ENCODE data around the gene DPP6. TPM values are rescaled to one million over a fixed set of nuclear protein-coding genes. Genes with fewer than 3 reads are reported as not detected.

Gene DPP6
- total RNA-seq, 1 donor = under 0.01 TPM

DNA sequence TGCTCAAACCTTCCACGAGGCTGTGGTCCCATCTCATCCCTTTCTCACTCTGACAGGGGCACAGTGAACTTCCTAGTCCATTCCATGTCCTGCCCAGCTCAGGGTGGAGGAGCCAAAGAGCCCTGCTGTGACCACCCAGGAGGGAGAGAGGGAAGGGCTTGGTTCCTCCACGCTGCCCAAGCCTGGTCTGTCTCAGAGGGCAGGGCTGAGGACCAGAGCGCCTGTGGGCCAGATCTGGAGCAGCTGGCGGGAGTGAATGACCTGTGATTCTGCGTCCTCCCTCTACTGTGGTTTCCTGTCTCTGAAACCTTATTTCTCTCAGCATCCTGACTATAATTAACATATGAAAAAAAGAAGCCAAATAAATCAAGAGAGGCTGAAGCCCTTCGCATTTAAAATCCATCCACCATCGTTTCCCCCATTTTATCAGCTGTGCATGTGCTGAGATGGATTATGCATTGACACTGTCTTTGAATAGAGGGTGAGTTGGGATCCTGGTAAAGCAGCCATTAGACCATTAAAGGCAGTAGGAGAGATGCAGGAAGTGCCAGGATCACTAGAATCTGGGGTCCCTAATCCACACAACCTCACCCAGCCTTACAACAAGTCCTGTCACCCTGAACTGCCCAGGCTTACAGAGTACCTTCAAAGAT lies 165.6 kb downstream of the DPP6 start:
- TF ChIP-seq, protein P1, sequence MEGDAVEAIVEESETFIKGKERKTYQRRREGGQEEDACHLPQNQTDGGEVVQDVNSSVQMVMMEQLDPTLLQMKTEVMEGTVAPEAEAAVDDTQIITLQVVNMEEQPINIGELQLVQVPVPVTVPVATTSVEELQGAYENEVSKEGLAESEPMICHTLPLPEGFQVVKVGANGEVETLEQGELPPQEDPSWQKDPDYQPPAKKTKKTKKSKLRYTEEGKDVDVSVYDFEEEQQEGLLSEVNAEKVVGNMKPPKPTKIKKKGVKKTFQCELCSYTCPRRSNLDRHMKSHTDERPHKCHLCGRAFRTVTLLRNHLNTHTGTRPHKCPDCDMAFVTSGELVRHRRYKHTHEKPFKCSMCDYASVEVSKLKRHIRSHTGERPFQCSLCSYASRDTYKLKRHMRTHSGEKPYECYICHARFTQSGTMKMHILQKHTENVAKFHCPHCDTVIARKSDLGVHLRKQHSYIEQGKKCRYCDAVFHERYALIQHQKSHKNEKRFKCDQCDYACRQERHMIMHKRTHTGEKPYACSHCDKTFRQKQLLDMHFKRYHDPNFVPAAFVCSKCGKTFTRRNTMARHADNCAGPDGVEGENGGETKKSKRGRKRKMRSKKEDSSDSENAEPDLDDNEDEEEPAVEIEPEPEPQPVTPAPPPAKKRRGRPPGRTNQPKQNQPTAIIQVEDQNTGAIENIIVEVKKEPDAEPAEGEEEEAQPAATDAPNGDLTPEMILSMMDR (IDR thresholded peaks at IDR 0.05; ENCODE audit: insufficient read depth, low read depth, low read length) = no peak
- DNase-seq (ENCODE audit: low read depth) = no peak
- H3K4me3 ChIP-seq (ENCODE audit: low read depth, low read length) = no peak overlapping the region

DNA sequence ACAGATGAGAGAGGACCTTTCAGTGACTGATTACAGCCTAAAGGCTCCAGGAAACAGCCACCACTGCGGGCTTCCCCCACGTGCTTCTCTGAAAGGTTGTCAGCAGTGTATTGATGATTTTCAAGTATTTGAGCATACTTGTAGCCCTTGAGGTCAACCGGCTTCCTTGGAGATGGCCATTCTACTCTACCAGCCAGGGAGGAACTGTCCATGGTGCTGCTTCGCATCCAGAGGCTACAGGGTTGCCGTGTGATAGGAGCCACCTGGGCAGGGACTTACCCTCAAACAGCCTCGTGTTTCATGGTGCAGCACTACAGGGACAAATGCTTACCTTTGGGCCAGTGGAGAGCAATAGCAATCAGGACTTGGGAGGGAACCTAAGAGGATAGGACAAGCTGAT lies 179.5 kb downstream of the DPP6 start:
- TF ChIP-seq, protein P1 (IDR thresholded peaks at IDR 0.05; ENCODE audit: insufficient read depth, low read depth, low read length) = no peak
- DNase-seq (ENCODE audit: low read depth) = no peak
- no peak overlapping the region for H3K4me3 ChIP-seq (ENCODE audit: low read depth, low read length)

DNA sequence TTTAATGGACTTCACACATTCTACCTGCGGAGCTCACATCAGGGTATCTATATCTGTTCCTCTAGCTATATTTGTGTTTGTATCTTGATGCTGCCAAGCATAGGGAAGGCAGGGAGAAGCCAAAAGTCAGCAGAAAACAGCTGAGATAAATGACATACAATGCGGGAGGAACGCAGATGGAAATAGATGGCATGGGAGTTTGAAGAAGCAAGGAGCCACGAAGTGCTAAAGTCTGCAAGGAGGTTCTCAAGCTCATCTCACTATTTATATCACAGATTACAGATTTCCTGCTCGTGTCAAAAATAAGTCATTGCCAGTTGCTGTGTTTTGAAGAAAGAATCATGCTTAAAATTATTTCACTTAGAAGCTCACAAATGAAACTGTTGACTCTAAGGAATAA lies 180.5 kb downstream of the DPP6 start:
- H3K4me3 ChIP-seq (ENCODE audit: low read depth, low read length) = no peak overlapping the region
- no peak for DNase-seq (ENCODE audit: low read depth)
- TF ChIP-seq, protein P1 (IDR thresholded peaks at IDR 0.05; ENCODE audit: insufficient read depth, low read depth, low read length) = no peak

DNA sequence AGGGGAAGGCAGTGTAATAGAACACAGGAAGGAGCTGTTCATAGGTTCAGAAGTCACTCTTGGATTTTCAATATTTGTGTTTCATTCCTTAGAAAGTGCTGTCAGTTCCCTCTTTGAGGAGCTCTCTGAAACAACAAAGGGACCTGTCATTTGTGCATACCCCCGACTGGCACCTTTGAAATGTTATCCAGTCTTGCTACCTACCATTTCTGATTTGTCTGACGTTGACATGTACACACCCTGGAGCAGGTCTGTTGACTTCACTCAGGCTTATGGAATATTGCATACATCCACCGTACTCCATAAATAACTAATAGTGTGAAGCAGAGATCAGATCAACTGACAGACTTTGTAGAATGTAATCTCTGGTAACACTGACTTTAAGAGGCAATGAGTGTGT lies 189.8 kb downstream of the DPP6 start:
- no peak for DNase-seq (ENCODE audit: low read depth)
- TF ChIP-seq, protein P1 (IDR thresholded peaks at IDR 0.05; ENCODE audit: insufficient read depth, low read depth, low read length) = no peak
- H3K4me3 ChIP-seq (ENCODE audit: low read depth, low read length) = no peak overlapping the region

DNA sequence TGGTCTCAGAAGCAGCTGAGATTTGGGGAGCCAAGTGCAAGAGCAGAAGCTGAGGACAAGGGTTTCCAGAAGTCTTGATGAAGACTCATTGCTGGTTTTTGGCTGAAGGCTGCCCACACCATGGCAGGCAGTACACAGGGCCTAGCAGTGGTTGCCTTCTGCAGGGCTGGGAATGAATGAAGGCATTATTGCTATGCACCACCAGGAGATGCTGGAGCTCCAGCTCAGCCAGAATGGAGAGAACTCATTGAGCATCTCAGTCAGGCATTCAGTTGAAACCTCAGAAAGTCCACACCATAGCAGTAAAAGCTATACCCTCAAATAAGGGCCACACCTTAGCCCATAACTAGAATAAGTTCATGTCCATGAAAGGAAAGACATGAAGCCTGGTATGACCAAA lies 190.5 kb downstream of the DPP6 start:
- DNase-seq (ENCODE audit: low read depth) = no peak
- H3K4me3 ChIP-seq (ENCODE audit: low read depth, low read length) = no peak overlapping the region
- TF ChIP-seq, protein P1 (IDR thresholded peaks at IDR 0.05; ENCODE audit: insufficient read depth, low read depth, low read length) = no peak

DNA sequence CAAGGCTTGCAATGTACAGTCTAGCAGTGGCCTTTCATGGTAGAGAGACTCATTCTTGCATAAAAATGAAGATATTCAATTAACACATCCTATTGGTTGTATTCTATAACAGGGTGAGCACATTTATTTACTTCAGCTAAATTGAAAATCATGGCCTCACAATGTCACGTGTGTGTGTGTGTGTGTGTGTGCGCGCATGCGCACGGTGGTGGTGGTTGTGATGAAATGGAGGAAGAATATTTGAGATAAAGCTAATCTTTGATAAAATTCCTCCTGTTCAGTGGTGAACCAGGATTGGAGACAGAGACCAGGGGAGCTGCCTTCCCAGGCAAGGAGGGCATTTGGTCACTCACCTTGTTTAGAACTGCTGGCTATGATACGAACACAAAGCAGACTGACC lies 199.8 kb downstream of the DPP6 start:
- DNase-seq (ENCODE audit: low read depth) = no peak
- H3K4me3 ChIP-seq (ENCODE audit: low read depth, low read length) = no peak overlapping the region

More for the DNA sequence above, 199.8 kb downstream of the DPP6 start:
- TF ChIP-seq, protein P1 (IDR thresholded peaks at IDR 0.05; ENCODE audit: insufficient read depth, low read depth, low read length) = no peak
